ENCODE results near the gene NDST1.

DNA sequence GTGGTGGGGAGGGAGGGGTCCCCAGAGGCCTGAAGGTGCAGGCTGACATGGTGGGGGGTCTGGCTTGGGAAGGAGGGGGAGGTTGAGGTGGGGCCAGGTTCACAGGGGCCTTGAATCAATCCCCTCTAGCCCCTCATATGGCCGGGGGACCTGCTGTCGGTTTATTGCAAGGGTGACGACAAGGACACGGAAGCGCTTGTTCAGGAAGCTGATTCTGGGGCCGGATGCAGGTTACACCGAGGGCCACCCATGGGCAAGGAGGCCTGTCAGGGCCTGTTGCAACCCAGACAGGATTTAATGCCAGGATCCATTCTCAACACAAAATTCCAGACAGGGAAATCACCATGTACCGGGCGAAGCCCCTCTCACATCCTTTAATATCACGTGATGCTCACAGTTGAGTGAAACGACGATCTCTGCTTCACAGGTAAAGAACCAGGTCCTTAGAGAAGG is 90.9 kb downstream of the NDST1 start:
- no peak for TF ChIP-seq POLR2A (IDR thresholded peaks at IDR 0.05)
- TF ChIP-seq, protein P1, sequence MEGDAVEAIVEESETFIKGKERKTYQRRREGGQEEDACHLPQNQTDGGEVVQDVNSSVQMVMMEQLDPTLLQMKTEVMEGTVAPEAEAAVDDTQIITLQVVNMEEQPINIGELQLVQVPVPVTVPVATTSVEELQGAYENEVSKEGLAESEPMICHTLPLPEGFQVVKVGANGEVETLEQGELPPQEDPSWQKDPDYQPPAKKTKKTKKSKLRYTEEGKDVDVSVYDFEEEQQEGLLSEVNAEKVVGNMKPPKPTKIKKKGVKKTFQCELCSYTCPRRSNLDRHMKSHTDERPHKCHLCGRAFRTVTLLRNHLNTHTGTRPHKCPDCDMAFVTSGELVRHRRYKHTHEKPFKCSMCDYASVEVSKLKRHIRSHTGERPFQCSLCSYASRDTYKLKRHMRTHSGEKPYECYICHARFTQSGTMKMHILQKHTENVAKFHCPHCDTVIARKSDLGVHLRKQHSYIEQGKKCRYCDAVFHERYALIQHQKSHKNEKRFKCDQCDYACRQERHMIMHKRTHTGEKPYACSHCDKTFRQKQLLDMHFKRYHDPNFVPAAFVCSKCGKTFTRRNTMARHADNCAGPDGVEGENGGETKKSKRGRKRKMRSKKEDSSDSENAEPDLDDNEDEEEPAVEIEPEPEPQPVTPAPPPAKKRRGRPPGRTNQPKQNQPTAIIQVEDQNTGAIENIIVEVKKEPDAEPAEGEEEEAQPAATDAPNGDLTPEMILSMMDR (IDR thresholded peaks at IDR 0.05 in 4 of 5, conservative IDR thresholded peaks at IDR 0.05 in 1 of 5), result no peak

Data from gastrocnemius medialis (tissue), 4 donors.